Chondrocyte (in vitro differentiated cells): Measurements from ENCODE around the gene PASK. TPM values are rescaled to one million over a fixed set of nuclear protein-coding genes. Genes with fewer than 3 reads are reported as not detected.

ENCODE experiments used
- DNase-seq: peaks from one replicate; pipeline ENCODE4 v3.0.0; 2021; ENCODE audit warnings: mixed read lengths, low spot score
- H3K27ac Mint-ChIP-seq: one replicate; pipeline ENCODE4 v1.8.0; 2021; ENCODE audit warnings: mild to moderate bottlenecking, moderate library complexity, mixed read lengths; ENCODE audit not compliant: unreplicated experiment
- H3K27me3 Mint-ChIP-seq: 2 replicates; pipeline ENCODE4 v1.8.0; 2021; ENCODE audit warnings: low read depth, mixed read lengths
- H3K36me3 Mint-ChIP-seq: 2 replicates; pipeline ENCODE4 v1.8.0; 2021; ENCODE audit warnings: low read depth, mixed read lengths
- H3K4me1 Mint-ChIP-seq: 2 replicates; pipeline ENCODE4 v1.8.0; 2021; ENCODE audit warnings: low read depth, mild to moderate bottlenecking, mixed read lengths
- H3K4me3 Mint-ChIP-seq: one replicate; pipeline ENCODE4 v1.8.0; 2021; ENCODE audit warnings: mild to moderate bottlenecking, moderate library complexity, mixed read lengths; ENCODE audit not compliant: unreplicated experiment
- H3K9me3 Mint-ChIP-seq: 2 replicates; pipeline ENCODE4 v1.8.0; 2021; ENCODE audit warnings: low read depth, mixed read lengths
- CTCF ChIP-seq: fragments of 200-600 bp; sonication (generic); IDR thresholded peaks from 2 replicates; pipeline ENCODE4 v1.5.0; 2021; ENCODE audit warnings: antibody characterized with exemption, mild to moderate bottlenecking, moderate library complexity
- total RNA-seq: library from RNA; stranded (reverse); gene quantifications from 3 replicates; pipeline ENCODE4 v1.2.1, GENCODE V29; 2021

The PASK gene
- total RNA-seq, 1 donor from 2014 or later = 4.5 TPM

- no peaks in the 10 kb centered on the region for H3K4me1 Mint-ChIP-seq
- H3K4me3 Mint-ChIP-seq = no peak overlapping the region
- no peak for DNase-seq
- peaks cover 23% of the 10 kb centered on the region for H3K27me3 Mint-ChIP-seq
- peaks cover 2% of the 10 kb centered on the region for H3K36me3 Mint-ChIP-seq
- no peak for TF ChIP-seq CTCF
- no peak overlapping the region for H3K27ac Mint-ChIP-seq
- no peaks in the 10 kb centered on the region for H3K9me3 Mint-ChIP-seq
Measured at GRCh38 chr2:241072151-241072550, 77.1 kb downstream of the PASK start.

- Mint-ChIP-seq H3K27ac (no peak overlapping the region), H3K36me3 (peaks cover 2% of the 10 kb centered on the region), H3K4me1 (no peaks in the 10 kb centered on the region), H3K9me3 (no peaks in the 10 kb centered on the region), H3K27me3 (peaks cover 23% of the 10 kb centered on the region), H3K4me3 (no peak overlapping the region)
- no peak for DNase-seq
- no peak for TF ChIP-seq CTCF
Measured at GRCh38 chr2:241071677-241072111, 77.6 kb downstream of the PASK start.

- H3K9me3 Mint-ChIP-seq = no peaks in the 10 kb centered on the region
- no peak for DNase-seq
Measured at GRCh38 chr2:241070811-241071676, 78.2 kb downstream of the PASK start.

GRCh38 chr2:241070361-241070760 lies 78.9 kb downstream of the PASK start:
- no peaks in the 10 kb centered on the region for H3K9me3 Mint-ChIP-seq
- peaks cover 31% of the 10 kb centered on the region for H3K27me3 Mint-ChIP-seq
- no peak for DNase-seq
- H3K27ac Mint-ChIP-seq = no peak overlapping the region
- no peak overlapping the region for H3K4me3 Mint-ChIP-seq
- no peaks in the 10 kb centered on the region for H3K4me1 Mint-ChIP-seq
- H3K36me3 Mint-ChIP-seq = peaks cover 2% of the 10 kb centered on the region
- no peak for TF ChIP-seq CTCF

More at GRCh38 chr2:241070811-241071676, 78.2 kb downstream of the PASK start:
- H3K27ac Mint-ChIP-seq = no peak overlapping the region
- peaks cover 26% of the 10 kb centered on the region for H3K27me3 Mint-ChIP-seq
- H3K4me3 Mint-ChIP-seq = no peak overlapping the region
- TF ChIP-seq CTCF = no peak
- H3K4me1 Mint-ChIP-seq = no peaks in the 10 kb centered on the region
- H3K36me3 Mint-ChIP-seq = peaks cover 2% of the 10 kb centered on the region

- Mint-ChIP-seq H3K27me3 (peaks cover 35% of the 10 kb centered on the region), H3K4me3 (no peak overlapping the region), H3K36me3 (no peaks in the 10 kb centered on the region), H3K4me1 (no peaks in the 10 kb centered on the region), H3K27ac (no peak overlapping the region), H3K9me3 (no peaks in the 10 kb centered on the region)
- TF ChIP-seq CTCF = no peak
- peak; percentile 94 for DNase-seq
Measured at GRCh38 chr2:241069821-241070281, 79.4 kb downstream of the PASK start.
